Tibial artery (tissue), 4 donors: ENCODE measurements around the gene GLDC.

Source experiments
- DNase-seq, 2 donors: peaks; one replicate each; pipeline ENCODE4 v3.0.0-alpha.2; 2019
- H3K27ac ChIP-seq, 2 donors: fragments of 200-600 bp; sonication (generic) in 1 of 2; 1 replicate in 1 of 2; 2 replicates in 1 of 2; pipeline ENCODE4 v1.5.1; 2018 to 2019; ENCODE audit warnings: mild to moderate bottlenecking in 1 of 2
- H3K27me3 ChIP-seq, 2 donors: fragments of 200-600 bp; sonication (generic) in 1 of 2; one replicate each; pipeline versions ENCODE4 v1.5.1 to v1.6.0; 2016 to 2019
- H3K36me3 ChIP-seq, 3 donors: fragments of 200-600 bp; sonication (generic) in 2 of 3; one replicate each; pipeline ENCODE4 v1.5.1; 2016 to 2019; ENCODE audit warnings: mild to moderate bottlenecking in 2 of 3
- H3K4me1 ChIP-seq, 4 donors: fragments of 200-600 bp; sonication (generic) in 2 of 4; 1 replicate in 3 of 4; 2 replicates in 1 of 4; pipeline ENCODE4 v1.5.1; 2016 to 2019
- H3K4me3 ChIP-seq, 2 donors: fragments of 200-600 bp; sonication (generic) in 1 of 2; 1 replicate in 1 of 2; 2 replicates in 1 of 2; pipeline ENCODE4 v1.5.1; 2018 to 2019; ENCODE audit warnings: mild to moderate bottlenecking in 2 of 2
- H3K9me3 ChIP-seq, 3 donors: fragments of 200-600 bp; sonication (generic) in 1 of 3; one replicate each; pipeline ENCODE4 v1.5.1; 2016 to 2019
- intact Hi-C: fragments of 100-400 bp; cut with DNase I; formaldehyde crosslinking; loops from one replicate; pipeline ENCODE4 v1.15.0; 2023; ENCODE audit warnings: low total_unique reads
- TF ChIP-seq, protein P1 (sequence below), 2 experiments: fragments of 200-600 bp in 1 of 2; fragments of 450-650 bp in 1 of 2; IDR thresholded peaks; one replicate each; pipeline ENCODE4 v1.5.1; 2017 to 2019; ENCODE audit warnings: antibody characterized with exemption in 2 of 2, mild to moderate bottlenecking in 1 of 2, moderate library complexity in 1 of 2

Gene GLDC

GRCh38 chr9:6677803-6678202 is 32.3 kb upstream of the GLDC start:
- intact Hi-C loops = loop anchor here (5.0 kb wide), 1 partner anchor 111 kb away; no protein-coding TSS in a partner anchor
- Histone ChIP-seq H3K27ac (no peak overlapping the region), H3K9me3 (no peaks in the 10 kb centered on the region), H3K4me3 (no peak overlapping the region), H3K36me3 (no peaks in the 10 kb centered on the region), H3K27me3 (no peaks in the 10 kb centered on the region), H3K4me1 (peaks cover 0 to 7% (median 3%) of the 10 kb centered on the region in 4 donors)
- TF ChIP-seq, protein P1, sequence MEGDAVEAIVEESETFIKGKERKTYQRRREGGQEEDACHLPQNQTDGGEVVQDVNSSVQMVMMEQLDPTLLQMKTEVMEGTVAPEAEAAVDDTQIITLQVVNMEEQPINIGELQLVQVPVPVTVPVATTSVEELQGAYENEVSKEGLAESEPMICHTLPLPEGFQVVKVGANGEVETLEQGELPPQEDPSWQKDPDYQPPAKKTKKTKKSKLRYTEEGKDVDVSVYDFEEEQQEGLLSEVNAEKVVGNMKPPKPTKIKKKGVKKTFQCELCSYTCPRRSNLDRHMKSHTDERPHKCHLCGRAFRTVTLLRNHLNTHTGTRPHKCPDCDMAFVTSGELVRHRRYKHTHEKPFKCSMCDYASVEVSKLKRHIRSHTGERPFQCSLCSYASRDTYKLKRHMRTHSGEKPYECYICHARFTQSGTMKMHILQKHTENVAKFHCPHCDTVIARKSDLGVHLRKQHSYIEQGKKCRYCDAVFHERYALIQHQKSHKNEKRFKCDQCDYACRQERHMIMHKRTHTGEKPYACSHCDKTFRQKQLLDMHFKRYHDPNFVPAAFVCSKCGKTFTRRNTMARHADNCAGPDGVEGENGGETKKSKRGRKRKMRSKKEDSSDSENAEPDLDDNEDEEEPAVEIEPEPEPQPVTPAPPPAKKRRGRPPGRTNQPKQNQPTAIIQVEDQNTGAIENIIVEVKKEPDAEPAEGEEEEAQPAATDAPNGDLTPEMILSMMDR (IDR thresholded peaks at IDR 0.05) = no peak
- DNase-seq = no peak

DNA sequence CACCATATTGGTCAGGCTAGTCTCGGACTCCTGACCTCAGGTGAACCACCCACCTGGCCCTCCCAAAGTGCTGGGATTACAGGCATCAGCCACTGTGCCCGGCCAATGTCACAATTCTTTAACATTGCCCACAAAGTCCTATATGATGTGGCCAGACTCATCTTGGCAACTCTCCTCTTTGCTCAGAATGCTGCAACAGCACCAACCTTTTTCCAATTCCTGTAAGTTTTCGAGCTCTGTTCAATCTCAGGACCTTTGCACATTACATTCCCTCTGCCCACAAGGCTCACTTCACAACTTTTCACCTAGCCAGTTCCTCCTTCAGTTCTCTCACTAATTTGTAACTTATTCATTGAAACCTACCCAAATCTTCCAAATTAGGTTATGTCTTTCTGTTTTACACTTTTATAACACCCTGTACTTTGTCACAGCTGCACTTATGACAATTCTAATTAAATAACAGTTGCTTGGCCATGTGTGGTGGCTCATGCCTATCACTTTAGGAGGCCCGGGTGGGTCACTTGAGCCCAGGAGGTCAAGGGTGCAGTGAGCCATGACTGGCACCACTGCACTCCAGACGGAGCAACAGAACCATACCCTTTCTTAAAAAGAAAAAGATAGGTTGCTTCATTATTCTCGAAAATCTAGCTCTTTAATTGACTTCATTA is 30.9 kb upstream of the GLDC start:
- Histone ChIP-seq H3K4me1 (no peaks in the 10 kb centered on the region), H3K27me3 (no peaks in the 10 kb centered on the region), H3K4me3 (no peak overlapping the region), H3K27ac (no peak overlapping the region), H3K36me3 (no peaks in the 10 kb centered on the region), H3K9me3 (no peaks in the 10 kb centered on the region)
- no peak for DNase-seq
- TF ChIP-seq, protein P1 (IDR thresholded peaks at IDR 0.05) = no peak
- intact Hi-C loops = loop anchor here (5.0 kb wide), 1 partner anchor 109 kb away; no protein-coding TSS in a partner anchor

GRCh38 chr9:6675268-6675667 is 29.7 kb upstream of the GLDC start:
- TF ChIP-seq, protein P1 (IDR thresholded peaks at IDR 0.05) = no peak
- Histone ChIP-seq H3K4me3 (no peak overlapping the region), H3K4me1 (no peaks in the 10 kb centered on the region), H3K27me3 (no peaks in the 10 kb centered on the region), H3K36me3 (no peaks in the 10 kb centered on the region), H3K9me3 (no peaks in the 10 kb centered on the region), H3K27ac (no peak overlapping the region)
- intact Hi-C loops = loop anchor here (5.0 kb wide), 1 partner anchor 108 kb away; no protein-coding TSS in a partner anchor
- DNase-seq = no peak

DNA sequence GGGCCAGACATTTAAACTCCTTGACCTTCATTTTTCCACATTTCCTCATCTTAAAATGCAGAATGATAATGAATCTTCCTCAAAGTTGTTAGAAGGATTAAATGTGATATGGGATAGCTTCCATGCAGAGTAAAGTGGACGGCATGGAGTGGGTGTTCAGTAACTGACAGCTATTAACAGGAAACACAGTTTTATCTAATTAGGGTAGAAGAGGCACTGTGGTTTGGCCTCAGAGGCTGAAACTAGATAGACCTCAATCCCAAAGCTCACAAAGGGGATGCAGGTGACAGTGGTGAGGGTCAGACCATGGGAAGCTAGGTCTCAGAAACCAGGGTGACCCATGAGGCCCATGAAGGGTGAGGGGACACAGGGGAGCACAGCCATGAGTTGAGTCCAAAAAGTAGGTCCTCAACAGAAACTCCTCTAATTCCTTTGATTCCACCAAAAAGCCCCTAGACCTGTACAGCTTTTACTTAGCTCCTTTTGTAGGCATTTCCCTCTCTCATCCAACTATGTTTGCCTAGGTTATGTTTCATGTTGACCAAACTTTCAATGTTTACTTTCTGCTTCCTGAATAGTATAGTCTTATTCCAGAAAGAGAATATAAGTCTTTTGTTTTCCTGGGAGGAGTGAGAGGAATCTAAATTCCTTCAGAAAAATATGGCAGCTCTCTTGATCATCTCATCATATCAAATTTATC is 27.9 kb upstream of the GLDC start:
- TF ChIP-seq, protein P1 (IDR thresholded peaks at IDR 0.05) = no peak
- no peaks in the 10 kb centered on the region for H3K36me3 ChIP-seq

DNA sequence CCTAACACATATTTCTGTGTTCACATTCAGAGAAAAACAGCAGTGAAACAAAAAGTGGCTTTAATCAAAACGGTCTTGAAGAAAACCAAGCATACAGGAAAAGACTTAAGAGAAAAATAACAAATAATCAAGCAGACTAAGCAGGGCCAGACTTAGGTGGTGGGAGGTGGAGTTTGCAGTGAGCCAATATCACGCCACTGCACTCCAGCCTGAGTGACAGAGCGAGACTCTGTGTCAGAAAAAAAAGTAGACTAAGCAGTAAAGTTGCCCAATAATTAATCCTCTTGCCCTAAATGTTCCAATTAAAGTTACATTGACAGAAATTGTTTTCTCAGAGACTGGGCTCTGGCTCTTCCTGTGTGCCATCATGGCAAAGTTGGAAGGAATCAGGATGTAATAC is 26.6 kb upstream of the GLDC start:
- Histone ChIP-seq H3K36me3 (no peaks in the 10 kb centered on the region), H3K4me1 (no peaks in the 10 kb centered on the region), H3K27me3 (no peaks in the 10 kb centered on the region), H3K27ac (no peak overlapping the region), H3K4me3 (no peak overlapping the region), H3K9me3 (no peaks in the 10 kb centered on the region)
- TF ChIP-seq, protein P1 (IDR thresholded peaks at IDR 0.05) = no peak
- no peak for DNase-seq
- intact Hi-C loops = no loop called here

More for the DNA sequence above, 27.9 kb upstream of the GLDC start:
- Histone ChIP-seq H3K4me1 (no peaks in the 10 kb centered on the region), H3K27ac (no peak overlapping the region), H3K9me3 (no peaks in the 10 kb centered on the region), H3K27me3 (no peaks in the 10 kb centered on the region), H3K4me3 (no peak overlapping the region)
- intact Hi-C loops = no loop called here
- no peak for DNase-seq
